Measurements from ENCODE around the gene ZFR2.

GRCh38 chr19:3827306-3827705 is 41.5 kb downstream of the ZFR2 start:
- TF ChIP-seq, protein P1, sequence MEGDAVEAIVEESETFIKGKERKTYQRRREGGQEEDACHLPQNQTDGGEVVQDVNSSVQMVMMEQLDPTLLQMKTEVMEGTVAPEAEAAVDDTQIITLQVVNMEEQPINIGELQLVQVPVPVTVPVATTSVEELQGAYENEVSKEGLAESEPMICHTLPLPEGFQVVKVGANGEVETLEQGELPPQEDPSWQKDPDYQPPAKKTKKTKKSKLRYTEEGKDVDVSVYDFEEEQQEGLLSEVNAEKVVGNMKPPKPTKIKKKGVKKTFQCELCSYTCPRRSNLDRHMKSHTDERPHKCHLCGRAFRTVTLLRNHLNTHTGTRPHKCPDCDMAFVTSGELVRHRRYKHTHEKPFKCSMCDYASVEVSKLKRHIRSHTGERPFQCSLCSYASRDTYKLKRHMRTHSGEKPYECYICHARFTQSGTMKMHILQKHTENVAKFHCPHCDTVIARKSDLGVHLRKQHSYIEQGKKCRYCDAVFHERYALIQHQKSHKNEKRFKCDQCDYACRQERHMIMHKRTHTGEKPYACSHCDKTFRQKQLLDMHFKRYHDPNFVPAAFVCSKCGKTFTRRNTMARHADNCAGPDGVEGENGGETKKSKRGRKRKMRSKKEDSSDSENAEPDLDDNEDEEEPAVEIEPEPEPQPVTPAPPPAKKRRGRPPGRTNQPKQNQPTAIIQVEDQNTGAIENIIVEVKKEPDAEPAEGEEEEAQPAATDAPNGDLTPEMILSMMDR (IDR thresholded peaks at IDR 0.05), result no peak
- no peak for TF ChIP-seq ZSCAN20 (CRISPR knock-in tag; IDR thresholded peaks at IDR 0.05)
- no peak for TF ChIP-seq CEBPB (IDR thresholded peaks at IDR 0.05)
- TF ChIP-seq RAD21 (conservative IDR thresholded peaks at IDR 0.05 in 1 of 2, IDR thresholded peaks at IDR 0.05 in 1 of 2), result no peak
- no peak for TF ChIP-seq MAX (IDR thresholded peaks at IDR 0.05)
- TF ChIP-seq POLR2A (IDR thresholded peaks at IDR 0.05; ENCODE audit: low read length), result no peak
- TF ChIP-seq EHMT2 (IDR thresholded peaks at IDR 0.05; ENCODE audit: low read depth), result no peak
- no peak for TF ChIP-seq RNF2 (IDR thresholded peaks at IDR 0.05; ENCODE audit: borderline replicate concordance, low read depth)
- no peak for TF ChIP-seq MYC (IDR thresholded peaks at IDR 0.05; ENCODE audit: borderline replicate concordance, low read length)
- TF ChIP-seq RCOR1 (IDR thresholded peaks at IDR 0.05; ENCODE audit: low read depth, low read length), result no peak
- no peak for TF ChIP-seq ZNF302 (CRISPR knock-in tag; IDR thresholded peaks at IDR 0.05)
- TF ChIP-seq SMC3 (IDR thresholded peaks at IDR 0.05), result no peak
